Dedifferentiated amniotic fluid mesenchymal stem cell (primary cell): ENCODE measurements around the gene PUDP.

ENCODE experiments used
- DNase-seq: peaks from one replicate; pipeline ENCODE4 v3.0.0-alpha.2; 2016; ENCODE audit errors: extremely low spot score

The PUDP gene

GRCh38 chrX:7146703-7147412 lies 1.1 kb downstream of the PUDP start:
- DNase-seq: no peak

- DNase-seq: no peak
Observed at GRCh38 chrX:7146020-7146702, 1.8 kb downstream of the PUDP start.

- DNase-seq: no peak
Observed at GRCh38 chrX:7145454-7145853, 2.5 kb downstream of the PUDP start.

- DNase-seq: no peak
Observed at GRCh38 chrX:7143941-7144525, 3.9 kb downstream of the PUDP start.

GRCh38 chrX:7143076-7143475 lies 4.9 kb downstream of the PUDP start:
- DNase-seq: no peak

- no peak for DNase-seq
Observed at GRCh38 chrX:7139202-7140081, 8.5 kb downstream of the PUDP start.

GRCh38 chrX:7134981-7135380 lies 13.0 kb downstream of the PUDP start:
- no peak for DNase-seq

- no peak for DNase-seq
Observed at GRCh38 chrX:7133050-7133440, 14.9 kb downstream of the PUDP start.

- DNase-seq: peak; percentile 77
Observed at GRCh38 chrX:7132335-7133049, 15.5 kb downstream of the PUDP start.

GRCh38 chrX:7131621-7132020 lies 16.3 kb downstream of the PUDP start:
- no peak for DNase-seq

- no peak for DNase-seq
Observed at GRCh38 chrX:7127056-7127455, 20.9 kb downstream of the PUDP start.

- no peak for DNase-seq
Observed at GRCh38 chrX:7120878-7121219, 27.1 kb downstream of the PUDP start.

GRCh38 chrX:7119950-7120877 lies 27.7 kb downstream of the PUDP start:
- no peak for DNase-seq

GRCh38 chrX:7117587-7117986 lies 30.4 kb downstream of the PUDP start:
- DNase-seq: no peak

- no peak for DNase-seq
Observed at GRCh38 chrX:7116081-7116480, 31.9 kb downstream of the PUDP start.

- no peak for DNase-seq
Observed at GRCh38 chrX:7115557-7115956, 32.4 kb downstream of the PUDP start.

- DNase-seq: no peak
Observed at GRCh38 chrX:7112071-7112470, 35.9 kb downstream of the PUDP start.

- no peak for DNase-seq
Observed at GRCh38 chrX:7111518-7111917, 36.4 kb downstream of the PUDP start.

GRCh38 chrX:7110821-7111276 lies 37.1 kb downstream of the PUDP start:
- no peak for DNase-seq
